SK-N-SH treated with all-trans-retinoic acid at 6 μM for 48 hours (cell line): ENCODE measurements around the gene TAS2R41.

Source experiments
- ATAC-seq: fragments of 200-7000 bp; cut with Tn5 transposase; 3 replicates; pipeline ENCODE4 v1.9.1; 2020; ENCODE audit warnings: mild to moderate bottlenecking, moderate library complexity
- ARNTL ChIP-seq: fragments of 450-650 bp; formaldehyde crosslinking; IDR thresholded peaks from 2 replicates; pipeline ENCODE4 v1.5.0; 2020; ENCODE audit warnings: low read depth, mild to moderate bottlenecking, moderate library complexity, borderline replicate concordance
- BACH2 ChIP-seq: fragments of 250-450 bp; sonication (Bioruptor Pico); IDR thresholded peaks from 2 replicates; pipeline ENCODE4 v1.9.0; 2021; ENCODE audit warnings: mild to moderate bottlenecking, borderline replicate concordance
- CSDC2 ChIP-seq: fragments of 250-450 bp; sonication (Bioruptor Pico); IDR thresholded peaks from 2 replicates; pipeline ENCODE4 v1.5.0; 2020; ENCODE audit warnings: mild to moderate bottlenecking, moderate library complexity
- ESRRG ChIP-seq: fragments of 250-450 bp; sonication (Bioruptor Pico); IDR thresholded peaks from 2 replicates; pipeline ENCODE4 v1.6.1; 2021; ENCODE audit warnings: mild to moderate bottlenecking
- GLIS3 ChIP-seq: fragments of 250-450 bp; sonication (Bioruptor Pico); IDR thresholded peaks from 2 replicates; pipeline ENCODE4 v1.5.0; 2020; ENCODE audit warnings: mild to moderate bottlenecking, moderate library complexity
- ISL1 ChIP-seq: fragments of 250-450 bp; sonication (Bioruptor Pico); IDR thresholded peaks from 2 replicates; pipeline ENCODE4 v2.1.2; 2022; ENCODE audit warnings: mild to moderate bottlenecking, moderate library complexity
- OSR1 ChIP-seq: fragments of 250-450 bp; sonication (Bioruptor Pico); IDR thresholded peaks from 2 replicates; pipeline ENCODE4 v1.8.0; 2022; ENCODE audit warnings: moderate library complexity, mild to moderate bottlenecking, inconsistent platforms
- PPARA ChIP-seq: fragments of 250-450 bp; sonication (Bioruptor Pico); IDR thresholded peaks from 2 replicates; pipeline ENCODE4 v1.5.0; 2020; ENCODE audit warnings: mild to moderate bottlenecking, borderline replicate concordance
- RARB ChIP-seq: fragments of 250-450 bp; sonication (Bioruptor Pico); IDR thresholded peaks from 2 replicates; pipeline ENCODE4 v1.8.0; 2021; ENCODE audit warnings: mild to moderate bottlenecking, moderate library complexity
- SNAI2 ChIP-seq: fragments of 250-450 bp; sonication (Bioruptor Pico); IDR thresholded peaks from 2 replicates; pipeline ENCODE4 v1.5.0; 2020; ENCODE audit warnings: mild to moderate bottlenecking, moderate library complexity
- TCF4 ChIP-seq: fragments of 250-450 bp; sonication (Bioruptor Pico); IDR thresholded peaks from 2 replicates; pipeline ENCODE4 v1.8.0; 2021; ENCODE audit warnings: mild to moderate bottlenecking, moderate library complexity, borderline replicate concordance
- TOX ChIP-seq: fragments of 250-450 bp; sonication (Bioruptor Pico); IDR thresholded peaks from 2 replicates; pipeline ENCODE4 v1.8.0; 2021; ENCODE audit warnings: mild to moderate bottlenecking, moderate library complexity, borderline replicate concordance
- ZC3H10 ChIP-seq: fragments of 250-450 bp; sonication (Bioruptor Pico); IDR thresholded peaks from 2 replicates; pipeline ENCODE4 v1.5.1; 2021; ENCODE audit warnings: mild to moderate bottlenecking, moderate library complexity
- ZFP3 ChIP-seq: fragments of 250-450 bp; sonication (Bioruptor Pico); IDR thresholded peaks from 2 replicates; pipeline ENCODE4 v1.5.0; 2020; ENCODE audit warnings: mild to moderate bottlenecking, moderate library complexity
- ZFP30 ChIP-seq: fragments of 450-650 bp; formaldehyde crosslinking; IDR thresholded peaks from 2 replicates; pipeline ENCODE4 v1.5.0; 2022; ENCODE audit warnings: mild to moderate bottlenecking, moderate library complexity
- ZNF565 ChIP-seq: fragments of 450-650 bp; formaldehyde crosslinking; conservative IDR thresholded peaks from 2 replicates; pipeline ENCODE4 v1.5.0; 2020; ENCODE audit warnings: low read depth, mild to moderate bottlenecking, moderate library complexity
- ZNF70 ChIP-seq: fragments of 450-650 bp; formaldehyde crosslinking; IDR thresholded peaks from 2 replicates; pipeline ENCODE4 v1.5.0; 2020; ENCODE audit warnings: mild to moderate bottlenecking, moderate library complexity
- TF ChIP-seq, protein P1 (sequence below): fragments of 250-450 bp; sonication (Bioruptor Pico); IDR thresholded peaks from 2 replicates; pipeline ENCODE4 v1.5.1; 2021; ENCODE audit warnings: mild to moderate bottlenecking, moderate library complexity
- TF ChIP-seq, protein P2 (sequence below): fragments of 250-450 bp; sonication (Bioruptor Pico); IDR thresholded peaks from 2 replicates; pipeline ENCODE4 v1.5.0; 2020; ENCODE audit warnings: mild to moderate bottlenecking, moderate library complexity
- TF ChIP-seq, protein P3 (sequence below): fragments of 250-450 bp; sonication (Bioruptor Pico); IDR thresholded peaks from 2 replicates; pipeline ENCODE4 v1.8.0; 2020; ENCODE audit warnings: mild to moderate bottlenecking, moderate library complexity, borderline replicate concordance
- TF ChIP-seq, protein P4 (sequence below): fragments of 250-450 bp; sonication (Bioruptor Pico); IDR thresholded peaks from 2 replicates; pipeline ENCODE4 v1.5.1; 2020; ENCODE audit warnings: low read depth, mild to moderate bottlenecking, moderate library complexity

The TAS2R41 gene

DNA sequence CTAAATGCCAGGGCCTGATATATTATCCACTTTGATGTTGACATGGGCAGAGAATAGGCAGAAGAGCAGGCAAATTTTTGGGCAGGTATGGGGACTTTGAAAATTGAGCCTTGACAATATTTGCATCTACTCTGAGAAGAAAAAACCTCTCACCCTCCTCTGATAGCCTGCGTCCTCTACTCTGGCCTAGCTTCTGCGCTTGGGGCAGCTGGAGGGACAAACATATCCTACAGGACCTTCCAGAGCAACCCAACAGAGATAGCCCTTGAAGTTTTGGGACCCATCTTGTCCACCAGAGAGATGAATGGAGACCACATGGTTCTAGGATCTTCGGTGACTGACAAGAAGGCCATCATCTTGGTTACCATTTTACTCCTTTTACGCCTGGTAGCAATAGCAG lies 34.5 kb upstream of the TAS2R41 start, which contains the start of gene TAS2R60:
TAS2R60 (plus strand) TSS at position 301 of the 400 bp plus-strand sequence; CDS start at position 301, 0 bp downstream.
- no peak for ATAC-seq
- TF ChIP-seq SNAI2 (CRISPR knock-in tag) = no peak
- TF ChIP-seq ZNF70 (CRISPR knock-in tag) = no peak
- no peak for TF ChIP-seq TCF4 (CRISPR knock-in tag)
- TF ChIP-seq, protein P1, sequence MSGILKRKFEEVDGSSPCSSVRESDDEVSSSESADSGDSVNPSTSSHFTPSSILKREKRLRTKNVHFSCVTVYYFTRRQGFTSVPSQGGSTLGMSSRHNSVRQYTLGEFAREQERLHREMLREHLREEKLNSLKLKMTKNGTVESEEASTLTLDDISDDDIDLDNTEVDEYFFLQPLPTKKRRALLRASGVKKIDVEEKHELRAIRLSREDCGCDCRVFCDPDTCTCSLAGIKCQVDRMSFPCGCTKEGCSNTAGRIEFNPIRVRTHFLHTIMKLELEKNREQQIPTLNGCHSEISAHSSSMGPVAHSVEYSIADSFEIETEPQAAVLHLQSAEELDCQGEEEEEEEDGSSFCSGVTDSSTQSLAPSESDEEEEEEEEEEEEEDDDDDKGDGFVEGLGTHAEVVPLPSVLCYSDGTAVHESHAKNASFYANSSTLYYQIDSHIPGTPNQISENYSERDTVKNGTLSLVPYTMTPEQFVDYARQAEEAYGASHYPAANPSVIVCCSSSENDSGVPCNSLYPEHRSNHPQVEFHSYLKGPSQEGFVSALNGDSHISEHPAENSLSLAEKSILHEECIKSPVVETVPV (CRISPR knock-in tag) = no peak
- no peak for TF ChIP-seq BACH2 (CRISPR knock-in tag)
- no peak for TF ChIP-seq CSDC2
- TF ChIP-seq TOX = no peak
- TF ChIP-seq ZFP30 (CRISPR knock-in tag) = no peak
- no peak for TF ChIP-seq GLIS3 (CRISPR knock-in tag)
- TF ChIP-seq ARNTL (CRISPR knock-in tag) = no peak
- no peak for TF ChIP-seq ZNF565
- TF ChIP-seq, protein P2, sequence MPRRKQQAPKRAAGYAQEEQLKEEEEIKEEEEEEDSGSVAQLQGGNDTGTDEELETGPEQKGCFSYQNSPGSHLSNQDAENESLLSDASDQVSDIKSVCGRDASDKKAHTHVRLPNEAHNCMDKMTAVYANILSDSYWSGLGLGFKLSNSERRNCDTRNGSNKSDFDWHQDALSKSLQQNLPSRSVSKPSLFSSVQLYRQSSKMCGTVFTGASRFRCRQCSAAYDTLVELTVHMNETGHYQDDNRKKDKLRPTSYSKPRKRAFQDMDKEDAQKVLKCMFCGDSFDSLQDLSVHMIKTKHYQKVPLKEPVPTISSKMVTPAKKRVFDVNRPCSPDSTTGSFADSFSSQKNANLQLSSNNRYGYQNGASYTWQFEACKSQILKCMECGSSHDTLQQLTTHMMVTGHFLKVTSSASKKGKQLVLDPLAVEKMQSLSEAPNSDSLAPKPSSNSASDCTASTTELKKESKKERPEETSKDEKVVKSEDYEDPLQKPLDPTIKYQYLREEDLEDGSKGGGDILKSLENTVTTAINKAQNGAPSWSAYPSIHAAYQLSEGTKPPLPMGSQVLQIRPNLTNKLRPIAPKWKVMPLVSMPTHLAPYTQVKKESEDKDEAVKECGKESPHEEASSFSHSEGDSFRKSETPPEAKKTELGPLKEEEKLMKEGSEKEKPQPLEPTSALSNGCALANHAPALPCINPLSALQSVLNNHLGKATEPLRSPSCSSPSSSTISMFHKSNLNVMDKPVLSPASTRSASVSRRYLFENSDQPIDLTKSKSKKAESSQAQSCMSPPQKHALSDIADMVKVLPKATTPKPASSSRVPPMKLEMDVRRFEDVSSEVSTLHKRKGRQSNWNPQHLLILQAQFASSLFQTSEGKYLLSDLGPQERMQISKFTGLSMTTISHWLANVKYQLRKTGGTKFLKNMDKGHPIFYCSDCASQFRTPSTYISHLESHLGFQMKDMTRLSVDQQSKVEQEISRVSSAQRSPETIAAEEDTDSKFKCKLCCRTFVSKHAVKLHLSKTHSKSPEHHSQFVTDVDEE = no peak
- TF ChIP-seq PPARA (CRISPR knock-in tag) = no peak
- TF ChIP-seq, protein P3, sequence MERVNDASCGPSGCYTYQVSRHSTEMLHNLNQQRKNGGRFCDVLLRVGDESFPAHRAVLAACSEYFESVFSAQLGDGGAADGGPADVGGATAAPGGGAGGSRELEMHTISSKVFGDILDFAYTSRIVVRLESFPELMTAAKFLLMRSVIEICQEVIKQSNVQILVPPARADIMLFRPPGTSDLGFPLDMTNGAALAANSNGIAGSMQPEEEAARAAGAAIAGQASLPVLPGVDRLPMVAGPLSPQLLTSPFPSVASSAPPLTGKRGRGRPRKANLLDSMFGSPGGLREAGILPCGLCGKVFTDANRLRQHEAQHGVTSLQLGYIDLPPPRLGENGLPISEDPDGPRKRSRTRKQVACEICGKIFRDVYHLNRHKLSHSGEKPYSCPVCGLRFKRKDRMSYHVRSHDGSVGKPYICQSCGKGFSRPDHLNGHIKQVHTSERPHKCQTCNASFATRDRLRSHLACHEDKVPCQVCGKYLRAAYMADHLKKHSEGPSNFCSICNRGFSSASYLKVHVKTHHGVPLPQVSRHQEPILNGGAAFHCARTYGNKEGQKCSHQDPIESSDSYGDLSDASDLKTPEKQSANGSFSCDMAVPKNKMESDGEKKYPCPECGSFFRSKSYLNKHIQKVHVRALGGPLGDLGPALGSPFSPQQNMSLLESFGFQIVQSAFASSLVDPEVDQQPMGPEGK = no peak
- no peak for TF ChIP-seq OSR1
- no peak for TF ChIP-seq ZFP3 (CRISPR knock-in tag)
- no peak for TF ChIP-seq RARB (CRISPR knock-in tag)
- TF ChIP-seq ISL1 = no peak
- TF ChIP-seq, all 23 proteins: peak for 0

DNA sequence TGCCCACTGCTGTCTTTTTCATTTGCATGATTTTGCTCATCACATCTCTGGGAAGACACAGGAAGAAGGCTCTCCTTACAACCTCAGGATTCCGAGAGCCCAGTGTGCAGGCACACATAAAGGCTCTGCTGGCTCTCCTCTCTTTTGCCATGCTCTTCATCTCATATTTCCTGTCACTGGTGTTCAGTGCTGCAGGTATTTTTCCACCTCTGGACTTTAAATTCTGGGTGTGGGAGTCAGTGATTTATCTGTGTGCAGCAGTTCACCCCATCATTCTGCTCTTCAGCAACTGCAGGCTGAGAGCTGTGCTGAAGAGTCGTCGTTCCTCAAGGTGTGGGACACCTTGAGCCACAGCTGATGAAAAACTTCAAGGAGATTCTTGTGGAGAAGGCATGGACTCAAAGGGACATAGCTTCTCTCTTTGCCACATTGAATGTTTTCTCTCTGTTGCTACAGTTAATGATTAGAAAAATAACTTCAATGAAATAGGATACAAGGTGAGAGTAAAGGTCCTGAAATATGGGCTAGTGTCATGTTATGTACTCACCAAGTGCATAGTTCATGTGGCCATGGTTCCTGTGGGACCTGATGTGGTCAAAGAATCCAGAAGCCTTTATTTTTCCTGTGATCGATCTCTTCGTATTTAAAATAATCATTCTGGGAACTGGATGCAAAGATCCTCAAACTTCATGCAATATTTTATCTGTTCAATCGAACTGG lies 33.5 kb upstream of the TAS2R41 start:
- TF ChIP-seq OSR1 (no peak), ZNF565 (no peak), ISL1 (no peak), ZC3H10 (CRISPR knock-in tag) (no peak), BACH2 (CRISPR knock-in tag) (no peak), ZNF70 (CRISPR knock-in tag) (no peak), RARB (CRISPR knock-in tag) (no peak), ZFP30 (CRISPR knock-in tag) (no peak)
- no peak for ATAC-seq

DNA sequence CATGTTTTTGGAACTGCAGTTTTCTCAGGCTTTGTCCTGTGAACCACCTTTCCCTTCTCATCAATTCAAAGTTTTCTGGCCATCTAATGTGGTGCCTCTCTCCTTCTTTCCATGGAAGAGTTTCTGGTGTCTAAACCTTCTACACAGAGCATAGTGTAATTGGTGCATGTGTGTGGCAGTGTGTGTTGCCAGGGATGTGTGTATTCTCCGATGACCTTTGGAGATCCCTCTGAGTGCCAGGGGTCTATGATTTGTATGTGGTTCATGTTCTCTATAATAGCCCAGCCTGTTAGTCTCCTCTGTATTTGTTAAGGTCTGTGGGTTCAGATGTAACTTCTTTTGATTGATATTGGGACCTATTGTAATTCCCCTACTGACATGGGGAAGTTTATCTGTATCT lies 32.9 kb upstream of the TAS2R41 start:
- peak; percentile 10; the same call in 2 of the 3 replicates for ATAC-seq
- no peak for TF ChIP-seq RARB (CRISPR knock-in tag)
- TF ChIP-seq TCF4 (CRISPR knock-in tag) = no peak
- TF ChIP-seq, protein P4, sequence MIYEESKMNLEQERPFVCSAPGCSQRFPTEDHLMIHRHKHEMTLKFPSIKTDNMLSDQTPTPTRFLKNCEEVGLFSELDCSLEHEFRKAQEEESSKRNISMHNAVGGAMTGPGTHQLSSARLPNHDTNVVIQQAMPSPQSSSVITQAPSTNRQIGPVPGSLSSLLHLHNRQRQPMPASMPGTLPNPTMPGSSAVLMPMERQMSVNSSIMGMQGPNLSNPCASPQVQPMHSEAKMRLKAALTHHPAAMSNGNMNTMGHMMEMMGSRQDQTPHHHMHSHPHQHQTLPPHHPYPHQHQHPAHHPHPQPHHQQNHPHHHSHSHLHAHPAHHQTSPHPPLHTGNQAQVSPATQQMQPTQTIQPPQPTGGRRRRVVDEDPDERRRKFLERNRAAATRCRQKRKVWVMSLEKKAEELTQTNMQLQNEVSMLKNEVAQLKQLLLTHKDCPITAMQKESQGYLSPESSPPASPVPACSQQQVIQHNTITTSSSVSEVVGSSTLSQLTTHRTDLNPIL (CRISPR knock-in tag) = no peak
- no peak for TF ChIP-seq SNAI2 (CRISPR knock-in tag)
- no peak for TF ChIP-seq ARNTL (CRISPR knock-in tag)
- TF ChIP-seq ZFP3 (CRISPR knock-in tag) = no peak
- TF ChIP-seq GLIS3 (CRISPR knock-in tag) = no peak
- no peak for TF ChIP-seq ZC3H10 (CRISPR knock-in tag)
- TF ChIP-seq ZNF565 = no peak
- no peak for TF ChIP-seq ZNF70 (CRISPR knock-in tag)
- no peak for TF ChIP-seq ZFP30 (CRISPR knock-in tag)
- TF ChIP-seq BACH2 (CRISPR knock-in tag) = no peak
- no peak for TF ChIP-seq ISL1
- TF ChIP-seq, protein P1 (CRISPR knock-in tag) = no peak
- TF ChIP-seq ESRRG (CRISPR knock-in tag) = no peak
- TF ChIP-seq, all 23 proteins: peak for 0
